H1 (cell line): ENCODE data around the gene ADAMTS20. TPM values are rescaled to one million over a fixed set of nuclear protein-coding genes. Genes with fewer than 3 reads are reported as not detected.

ENCODE experiments used
- CTCF ChIA-PET: fragments of 300-600 bp; sonication (Branson Sonifier 250); formaldehyde crosslinking; loops from one replicate; lab custom pipeline; 2021; ENCODE audit not compliant: partially characterized antibody; lab: Charles Lee
- POLR2A ChIA-PET: fragments of 300-600 bp; sonication (Branson Sonifier 250); formaldehyde crosslinking; loops from one replicate; lab custom pipeline; 2021; ENCODE audit warnings: inconsistent platforms; ENCODE audit not compliant: partially characterized antibody; lab: Charles Lee
- DNase-seq, 2 experiments: peaks; one replicate each; pipeline versions ENCODE4 v3.0.0 to v3.0.0-alpha.2; 2010 to 2022; ENCODE audit warnings: low spot score in 2 of 2, low read depth in 1 of 2, mixed read lengths in 1 of 2
- FAIRE-seq: peaks from 2 replicates; lab custom pipeline; 2011; peaks lifted over from hg19 to GRCh38; lab: Jason Lieb, UNC
- H2AFZ ChIP-seq: 2 replicates; pipeline ENCODE4 v1.8.1; 2012; ENCODE audit warnings: low read length, inconsistent platforms
- H2AK5ac ChIP-seq: 2 replicates; pipeline ENCODE4 v1.6.1; 2013; ENCODE audit warnings: low read depth, low read length
- H2BK120ac ChIP-seq: replicated peaks from 2 replicates; pipeline ENCODE3; 2013; ENCODE audit warnings: low read depth, low read length, inconsistent platforms
- H2BK12ac ChIP-seq: 2 replicates; pipeline ENCODE4 v1.6.1; 2013; ENCODE audit warnings: low read depth, low read length
- H2BK15ac ChIP-seq: 2 replicates; pipeline ENCODE4 v1.6.1; 2013; ENCODE audit warnings: low read length
- H2BK20ac ChIP-seq: 2 replicates; pipeline ENCODE4 v1.6.1; 2013; ENCODE audit warnings: low read length
- H2BK5ac ChIP-seq: 2 replicates; pipeline ENCODE4 v1.6.1; 2013; ENCODE audit warnings: low read depth, low read length
- H3K14ac ChIP-seq: 2 replicates; pipeline ENCODE4 v1.6.1; 2013; ENCODE audit warnings: inconsistent platforms; ENCODE audit not compliant: insufficient read length
- H3K18ac ChIP-seq: 2 replicates; pipeline ENCODE4 v1.6.1; 2013; ENCODE audit warnings: low read length; ENCODE audit errors: extremely low read depth
- H3K23ac ChIP-seq: 2 replicates; pipeline ENCODE4 v1.6.1; 2013; ENCODE audit warnings: inconsistent platforms; ENCODE audit not compliant: insufficient read length
- H3K23me2 ChIP-seq: 2 replicates; pipeline ENCODE4 v1.6.1; 2013; ENCODE audit warnings: low read depth, low read length
- H3K27ac ChIP-seq: 2 replicates; pipeline ENCODE4 v1.6.1; 2011; ENCODE audit warnings: low read depth, low read length, inconsistent platforms
- H3K27me3 ChIP-seq, 4 experiments: replicated peaks in 1 of 4; 1 replicate in 1 of 4; 2 replicates in 3 of 4; pipeline versions ENCODE4 v1.6.1 to v1.8.1; 2011 to 2013; ENCODE audit warnings: low read length in 3 of 4, mild to moderate bottlenecking in 3 of 4, inconsistent platforms in 2 of 4, mixed read lengths in 2 of 4, moderate library complexity in 1 of 4; ENCODE audit not compliant: control insufficient read depth in 3 of 4, insufficient read depth in 3 of 4; ENCODE audit errors: extremely low read depth in 1 of 4
- H3K36me3 ChIP-seq, 4 experiments: 2 replicates each; pipeline versions ENCODE4 v1.6.1 to v1.8.1; 2011 to 2013; ENCODE audit warnings: mild to moderate bottlenecking in 4 of 4, low read length in 3 of 4, moderate library complexity in 2 of 4, control low read depth in 1 of 4, inconsistent platforms in 1 of 4; ENCODE audit not compliant: insufficient read depth in 4 of 4, control insufficient read depth in 2 of 4
- H3K4ac ChIP-seq: replicated peaks from 2 replicates; pipeline ENCODE3; 2013; ENCODE audit warnings: low read length, low read depth, mixed read lengths, inconsistent platforms; ENCODE audit not compliant: insufficient read length
- H3K4me1 ChIP-seq, 4 experiments: replicated peaks in 1 of 4; 1 replicate in 1 of 4; 2 replicates in 3 of 4; pipeline versions ENCODE4 v1.6.1 to v1.8.1; 2011 to 2013; ENCODE audit warnings: low read length in 3 of 4, inconsistent platforms in 2 of 4, mixed read lengths in 1 of 4; ENCODE audit not compliant: insufficient read depth in 4 of 4, control insufficient read depth in 3 of 4
- H3K4me2 ChIP-seq, 2 experiments: 2 replicates each; pipeline versions ENCODE4 v1.6.1 to v1.8.1; 2011 to 2013; ENCODE audit warnings: low read depth in 2 of 2, low read length in 2 of 2, control low read depth in 1 of 2, inconsistent platforms in 1 of 2, mild to moderate bottlenecking in 1 of 2; ENCODE audit not compliant: insufficient read depth in 1 of 2
- H3K4me3 ChIP-seq, 4 experiments: fragments of 200-600, 300-600 bp in 1 of 4; sonication (generic), shearing (Covaris generic), sonication (Bioruptor Twin) in 1 of 4; 2 replicates each; pipeline versions ENCODE4 v1.5.1 to v1.8.1; 2011 to 2016; ENCODE audit warnings: low read length in 4 of 4, low read depth in 3 of 4, control low read depth in 2 of 4, inconsistent platforms in 2 of 4, mild to moderate bottlenecking in 2 of 4, mixed read lengths in 1 of 4, moderate library complexity in 1 of 4; ENCODE audit not compliant: insufficient read depth in 2 of 4; ENCODE audit errors: extremely low read depth in 1 of 4
- H3K56ac ChIP-seq: replicated peaks from 2 replicates; pipeline ENCODE3; 2013; ENCODE audit warnings: low read depth, mild to moderate bottlenecking, mixed read lengths, low read length, inconsistent platforms; ENCODE audit not compliant: insufficient read length
- H3K79me1 ChIP-seq: 2 replicates; pipeline ENCODE4 v1.6.1; 2013; ENCODE audit warnings: low read depth, low read length, control low read depth
- H3K79me2 ChIP-seq, 2 experiments: 2 replicates each; pipeline versions ENCODE4 v1.6.1 to v1.8.1; 2012 to 2013; ENCODE audit warnings: low read length in 2 of 2, mild to moderate bottlenecking in 2 of 2, inconsistent platforms in 1 of 2; ENCODE audit not compliant: insufficient read depth in 2 of 2, control insufficient read depth in 1 of 2
- H3K9ac ChIP-seq, 4 experiments: replicated peaks in 1 of 4; 1 replicate in 1 of 4; 2 replicates in 3 of 4; pipeline versions ENCODE4 v1.6.1 to v1.8.1; 2011 to 2013; ENCODE audit warnings: low read depth in 3 of 4, low read length in 3 of 4, control low read depth in 2 of 4, mild to moderate bottlenecking in 2 of 4, moderate library complexity in 2 of 4, inconsistent platforms in 1 of 4; ENCODE audit errors: extremely low read depth in 1 of 4
- H3K9me3 ChIP-seq, 2 experiments: 2 replicates each; pipeline versions ENCODE4 v1.6.1 to v1.8.1; 2012 to 2013; ENCODE audit warnings: mild to moderate bottlenecking in 2 of 2, moderate library complexity in 2 of 2, control low read depth in 1 of 2, inconsistent platforms in 1 of 2, low read depth in 1 of 2, low read length in 1 of 2, mixed read lengths in 1 of 2; ENCODE audit not compliant: insufficient read depth in 2 of 2
- H4K20me1 ChIP-seq, 2 experiments: replicated peaks in 1 of 2; 2 replicates each; pipeline versions ENCODE3 to v1.8.1; 2011 to 2013; ENCODE audit warnings: inconsistent platforms in 2 of 2, low read length in 2 of 2, mild to moderate bottlenecking in 1 of 2; ENCODE audit not compliant: insufficient read depth in 2 of 2, control insufficient read depth in 1 of 2
- H4K5ac ChIP-seq: 2 replicates; pipeline ENCODE4 v1.6.1; 2013; ENCODE audit warnings: low read length, low read depth, mixed read lengths, inconsistent platforms; ENCODE audit not compliant: insufficient read length
- H4K8ac ChIP-seq: 2 replicates; pipeline ENCODE4 v1.8.0; 2013; ENCODE audit warnings: mild to moderate bottlenecking, moderate library complexity, low read length, inconsistent platforms; ENCODE audit not compliant: insufficient read depth; ENCODE audit errors: extremely low read depth
- H4K91ac ChIP-seq: replicated peaks from 2 replicates; pipeline ENCODE3; 2013; ENCODE audit warnings: low read length, mixed read lengths, inconsistent platforms; ENCODE audit not compliant: insufficient read length
- WGBS, 2 experiments: shearing (Covaris generic) in 1 of 2; methylation state at CpG; one replicate each; pipeline versions ENCODE4 v1.1.6 to v1.1.7; 2013 to 2015; ENCODE audit warnings: low lambda C conversion rate in 2 of 2, mixed read lengths in 2 of 2, inconsistent platforms in 1 of 2, low coverage in 1 of 2, missing lambda C conversion rate in 1 of 2; ENCODE audit not compliant: insufficient replicate concordance in 2 of 2, insufficient coverage in 1 of 2, insufficient read length in 1 of 2; ENCODE audit errors: extremely low coverage in 1 of 2, missing lambda C conversion rate in 1 of 2; 5-methylcytosine and 5-hydroxymethylcytosine counted together
- polyA plus RNA-seq, 7 experiments: library from polyadenylated mRNA; depleted of rRNA in 3 of 7; stranded (reverse) in 5 of 7; unstranded in 2 of 7; fragments of >200 nt in 5 of 7; fragments of 200-250 nt in 2 of 7; gene quantifications; 1 replicate in 5 of 7; 2 replicates in 1 of 7; 4 replicates in 1 of 7; pipeline versions ENCODE4 v1.2.1 to v1.2.3, GENCODE V29; 2011 to 2013; ENCODE audit warnings: missing spikeins in 2 of 7, mixed read lengths in 2 of 7
- total RNA-seq: library from RNA; stranded (reverse); fragmentation: NEBNext Ultra II Directional; extraction: Animal tissue kit (Norgen Biotek cat#: 25700); gene quantifications from 2 replicates; pipeline ENCODE4 v1.2.1, GENCODE V29; 2021

ADAMTS20 gene
- total and polyA plus RNA-seq, 2 of the 8 experiments (the other 6 are each of a cell fraction or from before 2014, with no cell fraction given), result 2.9 to 5.1 TPM

DNA sequence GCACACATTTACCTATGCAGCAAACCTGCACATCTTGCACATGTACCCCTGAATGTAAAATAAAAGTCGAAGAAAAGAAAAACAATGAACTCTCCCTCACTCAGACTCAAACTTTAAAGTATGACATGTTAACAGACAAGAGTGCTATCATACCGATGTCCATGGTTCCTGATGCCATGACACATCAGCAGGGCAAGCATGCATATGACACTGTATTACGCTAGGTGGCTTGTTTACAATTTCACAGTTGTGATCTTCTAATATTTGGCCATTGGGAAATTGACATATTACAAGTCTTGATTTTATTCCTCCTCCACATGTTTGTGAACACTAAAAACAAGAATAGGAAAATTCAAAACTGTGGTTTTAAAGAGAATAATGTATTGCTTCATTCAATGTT lies 126.6 kb downstream of the ADAMTS20 start:
- Histone ChIP-seq H2BK20ac (no peak overlapping the region), H3K9ac (no peak overlapping the region), H4K5ac (no peak overlapping the region), H2BK120ac (no peak overlapping the region), H3K4ac (no peak overlapping the region), H4K20me1 (no peaks in the 10 kb centered on the region), H3K4me3 (no peak overlapping the region), H4K8ac (no peak overlapping the region), H3K14ac (no peak overlapping the region), H2AFZ (no peak overlapping the region), H3K23ac (no peak overlapping the region), H2BK5ac (no peak overlapping the region), H3K36me3 (peaks cover 0 to 2% (median 0%) of the 10 kb centered on the region in 4 experiments; a peak in 2 of 8 replicates), H3K23me2 (no peaks in the 10 kb centered on the region), H3K4me2 (no peak overlapping the region), H3K79me1 (no peaks in the 10 kb centered on the region), H2BK15ac (no peak overlapping the region), H3K56ac (no peak overlapping the region), H3K27me3 (no peaks in the 10 kb centered on the region), H3K18ac (no peak overlapping the region), H3K27ac (no peak overlapping the region), H4K91ac (no peak overlapping the region), H2BK12ac (no peak overlapping the region), H3K9me3 (no peaks in the 10 kb centered on the region), H3K4me1 (no peaks in the 10 kb centered on the region), H3K79me2 (no peaks in the 10 kb centered on the region), H2AK5ac (no peak overlapping the region)
- no peak for FAIRE-seq
- CTCF ChIA-PET, result no interaction called here
- WGBS, 2 experiments, result 92% methylated on average over 3 of the region's 3 CpGs; no CpG with 5 or more reads in 1 of the 2 experiments
- no peak for DNase-seq
- POLR2A ChIA-PET, result no interaction called here
